Upper lobe of left lung (tissue), 6 donors: ENCODE data around the gene SLC39A5. TPM values are rescaled to one million over a fixed set of nuclear protein-coding genes. Genes with fewer than 3 reads are reported as not detected.

Source experiments
- ATAC-seq, 2 donors: fragments of 200-7000 bp; cut with Tn5 transposase; one replicate each; pipeline ENCODE4 v1.9.1; 2022; ENCODE audit warnings: mild to moderate bottlenecking in 2 of 2, moderate library complexity in 2 of 2; ENCODE audit not compliant: low FRiP score in 2 of 2
- DNase-seq, 2 donors: peaks; one replicate each; pipeline ENCODE4 v3.0.0-alpha.2; 2019 to 2020
- H3K27ac ChIP-seq, 4 donors: fragments of 200-600 bp; sonication (generic); one replicate each; pipeline ENCODE4 v1.5.1; 2016 to 2019
- H3K27me3 ChIP-seq, 4 donors: fragments of 200-600 bp; sonication (generic); one replicate each; pipeline ENCODE4 v1.5.1; 2017 to 2019
- H3K36me3 ChIP-seq, 4 donors: fragments of 200-600 bp; sonication (generic); one replicate each; pipeline ENCODE4 v1.5.1; 2016 to 2019
- H3K4me1 ChIP-seq, 4 donors: fragments of 200-600 bp; sonication (generic); one replicate each; pipeline ENCODE4 v1.5.1; 2018 to 2019
- H3K4me3 ChIP-seq, 4 donors: fragments of 200-600 bp; sonication (generic); one replicate each; pipeline ENCODE4 v1.5.1; 2017 to 2019; ENCODE audit warnings: mild to moderate bottlenecking in 2 of 4, moderate library complexity in 1 of 4
- H3K9me3 ChIP-seq, 4 donors: fragments of 200-600 bp; sonication (generic); one replicate each; pipeline ENCODE4 v1.5.1; 2018 to 2019
- CTCF ChIP-seq, 6 experiments: fragments of 450-650 bp in 4 of 6; fragments of 200-600 bp in 2 of 6; sonication (generic) in 2 of 6; IDR thresholded peaks; one replicate each; pipeline ENCODE4 v1.5.1; 2016 to 2019; ENCODE audit warnings: antibody characterized with exemption in 6 of 6
- EP300 ChIP-seq, 4 donors: sonication (generic); formaldehyde crosslinking; IDR thresholded peaks; one replicate each; pipeline ENCODE4 v1.5.1; 2017; ENCODE audit warnings: antibody characterized with exemption in 4 of 4, control low read depth in 2 of 4
- POLR2A ChIP-seq, 4 donors: fragments of 450-650 bp; IDR thresholded peaks; one replicate each; pipeline ENCODE4 v1.5.1; 2016 to 2017; ENCODE audit warnings: antibody characterized with exemption in 4 of 4, mild to moderate bottlenecking in 2 of 4
- POLR2AphosphoS5 ChIP-seq, 2 donors: sonication (generic); formaldehyde crosslinking; IDR thresholded peaks; one replicate each; pipeline ENCODE4 v1.5.1; 2017; ENCODE audit warnings: antibody characterized with exemption in 2 of 2
- WGBS, 2 donors: methylation state at CpG; one replicate each; pipeline ENCODE4 v1.1.5; 2017 to 2018; 5-methylcytosine and 5-hydroxymethylcytosine counted together
- total RNA-seq, 6 donors: library from RNA; depleted of rRNA in 4 of 6; stranded (reverse); fragments of >200 nt in 4 of 6; gene quantifications; one replicate each; pipeline versions ENCODE4 v1.1.0 to v1.2.1, GENCODE V29; 2016 to 2021
- donor health status: DM: no; HTN: no; CAD: no; lungs with moderate emphysema.
- donor health status: DM: no; HTN: yes; CAD: no; lungs with severe emphysema.

Gene SLC39A5
- total RNA-seq, 6 donors from 2014 or later, result 0.37 to 1.2 (median 1.1) TPM; not detected in 3

- ATAC-seq (no peak), DNase-seq (no peak)
- peaks cover 20 to 57% (median 46%) of the 10 kb centered on the region in 4 donors for H3K36me3 ChIP-seq
- WGBS, 2 donors, result 38 to 39% methylated on average over 4 of the region's 4 CpGs
- peak overlapping the region in 2 of 4 donors; percentile 23 to 64 for H3K27ac ChIP-seq
- TF ChIP-seq CTCF (IDR thresholded peaks at IDR 0.05) (no peak), EP300 (IDR thresholded peaks at IDR 0.05) (no peak), POLR2A (IDR thresholded peaks at IDR 0.05) (no peak), POLR2AphosphoS5 (IDR thresholded peaks at IDR 0.05) (no peak)
- H3K4me3 ChIP-seq, result no peak overlapping the region
- H3K9me3 ChIP-seq, result no peaks in the 10 kb centered on the region
- peaks cover 11 to 58% (median 25%) of the 10 kb centered on the region in 4 donors for H3K4me1 ChIP-seq
- no peaks in the 10 kb centered on the region for H3K27me3 ChIP-seq
These were observed 56.4 kb downstream of the SLC39A5 start for GRCh38 chr12:56286044-56286830.

Other genes with a start within 250 kb of the SLC39A5 start
- gene SUOX, start 232.8 kb upstream of the SLC39A5 start, total RNA-seq, result 10 to 100 TPM; 12.8 to 36.3 (median 21.9) TPM
- gene IKZF4, start 209.0 kb upstream of the SLC39A5 start, total RNA-seq, result 10 to 100 TPM in 1 of 6 donors, 1 to 10 TPM in 5; 5.6 to 23.0 (median 9.3) TPM
- 100 to 1,000 TPM in 3 of 6 donors, 10 to 100 TPM in 3; 15.3 to 570 (median 150) TPM for gene RPS26, start 188.1 kb upstream of the SLC39A5 start, total RNA-seq
- 100 to 1,000 TPM in 3 of 6 donors, 10 to 100 TPM in 3; 56.8 to 171 (median 101) TPM for gene ERBB3, start 149.9 kb upstream of the SLC39A5 start, total RNA-seq
- 100 to 1,000 TPM in 1 of 6 donors, 10 to 100 TPM in 5; 36.7 to 103 (median 70.7) TPM for gene PA2G4, start 125.5 kb upstream of the SLC39A5 start, total RNA-seq
- 1,000 to 10,000 TPM; 1,377 to 3,349 (median 3,110) TPM for gene RPL41, start 113.4 kb upstream of the SLC39A5 start, total RNA-seq
- 10 to 100 TPM in 2 of 6 donors, 1 to 10 TPM in 4; 2.1 to 22.0 (median 6.4) TPM for gene ZC3H10, start 111.8 kb upstream of the SLC39A5 start, total RNA-seq
- gene ESYT1, start 101.8 kb upstream of the SLC39A5 start, total RNA-seq, result 100 to 1,000 TPM in 5 of 6 donors, 10 to 100 TPM in 1; 73.9 to 132 (median 112) TPM
- gene MYL6B, start 77.5 kb upstream of the SLC39A5 start, total RNA-seq, result 10 to 100 TPM; 10.5 to 38.4 (median 29.1) TPM
- gene MYL6, start 71.7 kb upstream of the SLC39A5 start, total RNA-seq, result 1,000 to 10,000 TPM in 5 of 6 donors, 100 to 1,000 TPM in 1; 665 to 1,935 (median 1,528) TPM
- gene SMARCC2, start 40.6 kb upstream of the SLC39A5 start, total RNA-seq, result 100 to 1,000 TPM in 2 of 6 donors, 10 to 100 TPM in 4; 71.4 to 258 (median 93.9) TPM
- 10 to 100 TPM; 38.8 to 94.3 (median 62.1) TPM for gene RNF41, start 8.1 kb upstream of the SLC39A5 start, total RNA-seq
- gene NABP2, start 5.7 kb upstream of the SLC39A5 start, total RNA-seq, result 10 to 100 TPM in 4 of 6 donors, 1 to 10 TPM in 2; 4.2 to 23.1 (median 17.6) TPM
- 10 to 100 TPM; 17.6 to 48.2 (median 28.8) TPM for gene ANKRD52, start 28.3 kb downstream of the SLC39A5 start, total RNA-seq
- gene COQ10A, start 36.9 kb downstream of the SLC39A5 start, total RNA-seq, result 10 to 100 TPM; 12.8 to 26.3 (median 17.5) TPM
- 100 to 1,000 TPM in 5 of 6 donors, 10 to 100 TPM in 1; 99.9 to 201 (median 151) TPM for gene CS, start 70.3 kb downstream of the SLC39A5 start, total RNA-seq
- gene CNPY2, start 85.9 kb downstream of the SLC39A5 start, total RNA-seq, result 100 to 1,000 TPM in 1 of 6 donors, 10 to 100 TPM in 5; 50.3 to 105 (median 61.4) TPM
- gene PAN2, start 103.9 kb downstream of the SLC39A5 start, total RNA-seq, result 100 to 1,000 TPM in 1 of 6 donors, 10 to 100 TPM in 5; 19.5 to 227 (median 74.4) TPM
- gene IL23A, start 108.8 kb downstream of the SLC39A5 start, total RNA-seq, result 1 to 10 TPM in 1 of 6 donors, under 1 TPM in 1, not detected in 4; 0.81 to 1.1 TPM
- gene STAT2, start 130.1 kb downstream of the SLC39A5 start, total RNA-seq, result 100 to 1,000 TPM in 5 of 6 donors, 10 to 100 TPM in 1; 96.1 to 553 (median 178) TPM
- gene APOF, start 132.8 kb downstream of the SLC39A5 start, total RNA-seq, result under 1 TPM in 1 of 6 donors, not detected in 5; 0.20 TPM
- 10 to 100 TPM in 2 of 6 donors, 1 to 10 TPM in 4; 5.6 to 14.7 (median 9.5) TPM for gene TIMELESS, start 219.4 kb downstream of the SLC39A5 start, total RNA-seq
- gene MIP, start 224.6 kb downstream of the SLC39A5 start, total RNA-seq, result not detected
- 1 to 10 TPM; 1.8 to 3.3 (median 3.0) TPM for gene SPRYD4, start 238.5 kb downstream of the SLC39A5 start, total RNA-seq